ENCODE data around the gene C22orf15. TPM values are rescaled to one million over a fixed set of nuclear protein-coding genes. Genes with fewer than 3 reads are reported as not detected.

Gene C22orf15
- total RNA-seq, 1 donor from 2014 or later = 2.1 TPM

- TF ChIP-seq CTCF (conservative IDR thresholded peaks at IDR 0.05; ENCODE audit: low read depth, low read length) = no peak
- no peak for DNase-seq (ENCODE audit: low read depth)
- no peak overlapping the region for H3K4me3 ChIP-seq (ENCODE audit: low read depth, low read length)
Measured at GRCh38 chr22:23779083-23779482, 16.3 kb downstream of the C22orf15 start.

GRCh38 chr22:23779731-23780130 lies 16.9 kb downstream of the C22orf15 start:
- H3K4me3 ChIP-seq (ENCODE audit: low read depth, low read length) = no peak overlapping the region
- DNase-seq (ENCODE audit: low read depth) = no peak
- no peak for TF ChIP-seq CTCF (conservative IDR thresholded peaks at IDR 0.05; ENCODE audit: low read depth, low read length)

GRCh38 chr22:23780146-23780748 lies 17.5 kb downstream of the C22orf15 start:
- H3K4me3 ChIP-seq (ENCODE audit: low read depth, low read length) = no peak overlapping the region
- DNase-seq (ENCODE audit: low read depth) = no peak
- no peak for TF ChIP-seq CTCF (conservative IDR thresholded peaks at IDR 0.05; ENCODE audit: low read depth, low read length)

GRCh38 chr22:23781065-23781464 lies 18.3 kb downstream of the C22orf15 start:
- TF ChIP-seq CTCF (conservative IDR thresholded peaks at IDR 0.05; ENCODE audit: low read depth, low read length) = no peak
- DNase-seq (ENCODE audit: low read depth) = no peak

GRCh38 chr22:23781511-23782183 lies 18.9 kb downstream of the C22orf15 start:
- DNase-seq (ENCODE audit: low read depth) = no peak
- no peak for TF ChIP-seq CTCF (conservative IDR thresholded peaks at IDR 0.05; ENCODE audit: low read depth, low read length)
- no peak overlapping the region for H3K4me3 ChIP-seq (ENCODE audit: low read depth, low read length)

More at GRCh38 chr22:23781065-23781464, 18.3 kb downstream of the C22orf15 start:
- no peak overlapping the region for H3K4me3 ChIP-seq (ENCODE audit: low read depth, low read length)

GRCh38 chr22:23782252-23782651 lies 19.5 kb downstream of the C22orf15 start:
- no peak for TF ChIP-seq CTCF (conservative IDR thresholded peaks at IDR 0.05; ENCODE audit: low read depth, low read length)
- no peak overlapping the region for H3K4me3 ChIP-seq (ENCODE audit: low read depth, low read length)
- DNase-seq (ENCODE audit: low read depth) = no peak

GRCh38 chr22:23782703-23783102 lies 19.9 kb downstream of the C22orf15 start:
- TF ChIP-seq CTCF (conservative IDR thresholded peaks at IDR 0.05; ENCODE audit: low read depth, low read length) = no peak
- no peak for DNase-seq (ENCODE audit: low read depth)
- no peak overlapping the region for H3K4me3 ChIP-seq (ENCODE audit: low read depth, low read length)
